D721Med (cell line): ENCODE data around the gene TBC1D22A.

Source experiments
- DNase-seq: peaks from one replicate; pipeline ENCODE4 v3.0.0; 2011; ENCODE audit warnings: low spot score; ENCODE audit not compliant: insufficient read length
- FAIRE-seq: peaks from 2 replicates; lab custom pipeline; 2011; peaks lifted over from hg19 to GRCh38; lab: Jason Lieb, UNC
- CTCF ChIP-seq: IDR thresholded peaks from 2 replicates; pipeline ENCODE4 v1.5.1; 2012; ENCODE audit warnings: mild to moderate bottlenecking, control low read depth; ENCODE audit not compliant: insufficient read depth; ENCODE audit errors: missing control alignments

The TBC1D22A gene

DNA sequence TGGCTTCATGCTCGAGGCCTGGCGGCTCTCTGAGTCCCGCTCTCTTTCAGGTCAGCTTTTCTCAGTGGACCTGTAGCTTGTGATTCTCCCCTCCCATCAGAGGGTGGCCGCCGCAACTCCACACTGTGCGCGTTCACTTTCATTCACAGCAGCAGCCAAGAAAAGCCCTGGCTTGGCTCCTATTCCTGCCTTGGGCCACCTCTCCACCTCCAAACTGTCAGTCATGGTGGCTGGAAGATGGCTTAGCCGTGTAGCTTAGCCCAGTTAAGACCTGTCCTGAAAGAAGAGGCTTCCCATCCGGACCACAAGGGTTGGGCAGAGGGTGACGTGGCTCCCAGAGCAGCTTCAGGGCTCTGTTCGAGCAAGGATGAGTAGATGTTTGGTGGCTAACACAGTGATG lies 125.5 kb downstream of the TBC1D22A start:
- DNase-seq (no peak), FAIRE-seq (no peak)
- TF ChIP-seq CTCF, result no peak

DNA sequence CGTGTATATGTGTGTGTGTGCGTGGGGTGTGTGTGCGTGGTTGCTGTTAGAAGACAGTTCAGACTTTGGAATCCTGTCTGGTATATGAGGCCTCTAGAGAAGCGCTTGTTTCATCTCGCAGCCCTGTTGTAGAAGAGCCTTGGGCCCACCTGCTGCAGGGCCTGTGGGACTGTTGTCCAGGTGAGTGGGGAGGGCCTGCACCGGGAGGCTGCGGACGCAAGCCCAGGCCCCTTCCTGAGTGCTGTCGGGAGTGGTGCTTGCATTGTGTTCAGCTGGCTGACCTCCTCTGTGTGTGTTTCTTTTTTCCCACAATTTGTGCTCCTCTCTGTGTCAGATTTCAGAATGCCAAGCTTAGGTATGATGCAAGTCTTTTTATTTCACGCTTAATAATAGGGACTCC lies 128.4 kb downstream of the TBC1D22A start:
- no peak for DNase-seq
- no peak for FAIRE-seq
- no peak for TF ChIP-seq CTCF

GRCh38 chr22:46891382-46891951 lies 129.0 kb downstream of the TBC1D22A start:
- TF ChIP-seq CTCF, result no peak
- FAIRE-seq (no peak), DNase-seq (no peak)

GRCh38 chr22:46892866-46893265 lies 130.4 kb downstream of the TBC1D22A start:
- DNase-seq (no peak), FAIRE-seq (no peak)
- no peak for TF ChIP-seq CTCF

- DNase-seq, result no peak
- no peak for FAIRE-seq
- TF ChIP-seq CTCF, result no peak
Measured at GRCh38 chr22:46893281-46894020, 131.0 kb downstream of the TBC1D22A start.

DNA sequence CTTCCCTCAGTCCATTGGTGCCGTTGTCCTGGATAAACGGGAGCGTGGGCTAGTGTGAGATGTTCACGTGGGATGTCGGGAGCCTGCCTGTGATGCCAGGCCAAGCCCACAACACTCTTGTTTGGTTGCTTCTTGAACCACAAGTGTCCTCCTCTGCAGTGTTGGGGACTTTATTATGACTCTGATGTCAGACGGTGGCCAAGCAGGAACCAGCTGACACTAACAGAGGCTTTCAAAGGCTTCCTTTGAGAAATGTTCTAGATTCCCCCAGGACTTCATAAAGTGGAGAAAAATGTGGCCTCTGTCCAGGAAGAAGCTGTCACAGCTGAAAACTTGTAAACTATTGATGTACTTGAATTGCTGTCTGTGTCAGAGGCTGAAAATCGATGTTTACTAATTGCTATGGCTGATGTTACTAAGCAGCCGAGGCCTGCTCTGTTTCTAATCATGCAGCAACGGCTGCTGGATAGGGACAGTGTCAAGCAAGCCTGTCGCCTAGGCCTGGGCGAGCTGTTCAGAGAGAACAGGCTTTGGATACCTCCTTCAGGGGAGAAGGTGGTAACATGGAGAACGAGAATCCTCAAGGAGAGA lies 131.7 kb downstream of the TBC1D22A start:
- no peak for DNase-seq
- no peak for TF ChIP-seq CTCF
- FAIRE-seq, result no peak
